ENCODE measurements around the gene STX10. TPM values are rescaled to one million over a fixed set of nuclear protein-coding genes. Genes with fewer than 3 reads are reported as not detected.

STX10 gene
- total and polyA plus RNA-seq, 12 donors = 16.0 to 182 (median 65.0) TPM

GRCh38 chr19:13097033-13097462 lies 53.1 kb downstream of the STX10 start:
- 35 to 46% (median 41%) methylated on average over 20 of the region's 20 CpGs for WGBS, 4 donors
- DNase-seq = no peak
- no peaks in the 10 kb centered on the region for H3K9me3 ChIP-seq (replicated peaks in 1 of 3)
- H3K4me1 ChIP-seq (replicated peaks in 1 of 2) = peaks cover 12 to 21% of the 10 kb centered on the region in 2 donors
- peak overlapping the region in 1 of 4 donors; percentile 48 for H3K4me3 ChIP-seq
- H3K27ac ChIP-seq = peak overlapping the region in 1 of 5 donors; percentile 93
- intact Hi-C loops (cut with DNase I) = no loop called here
- peaks cover 8% of the 10 kb centered on the region for H3K27me3 ChIP-seq
- no peaks in the 10 kb centered on the region for H3K36me3 ChIP-seq (replicated peaks in 1 of 2)
- no peak for TF ChIP-seq POLR2A (IDR thresholded peaks at IDR 0.05)

GRCh38 chr19:13095934-13096927 lies 53.9 kb downstream of the STX10 start:
- Histone ChIP-seq H3K4me1 (replicated peaks in 1 of 2) (peaks cover 12 to 21% of the 10 kb centered on the region in 2 donors), H3K27me3 (peaks cover 8% of the 10 kb centered on the region), H3K27ac (peak overlapping the region in 1 of 5 donors; percentile 5), H3K4me3 (no peak overlapping the region), H3K36me3 (replicated peaks in 1 of 2) (no peaks in the 10 kb centered on the region), H3K9me3 (replicated peaks in 1 of 3) (no peaks in the 10 kb centered on the region)
- WGBS, 4 donors = 46 to 53% (median 50%) methylated on average over 20 to 44 of the region's 44 CpGs
- intact Hi-C loops (cut with DNase I) = no loop called here
- TF ChIP-seq CTCF (IDR thresholded peaks at IDR 0.05) (peak in 1 of 6 experiments; percentile 22), POLR2A (IDR thresholded peaks at IDR 0.05) (no peak)
- DNase-seq = no peak

GRCh38 chr19:13095393-13095784 lies 54.8 kb downstream of the STX10 start:
- TF ChIP-seq POLR2A (IDR thresholded peaks at IDR 0.05) (no peak), CTCF (IDR thresholded peaks at IDR 0.05) (no peak)
- no peaks in the 10 kb centered on the region for H3K9me3 ChIP-seq (replicated peaks in 1 of 3)
- DNase-seq = no peak
- peaks cover 8% of the 10 kb centered on the region for H3K27me3 ChIP-seq
- intact Hi-C loops (cut with DNase I) = no loop called here
- peaks cover 12 to 22% of the 10 kb centered on the region in 2 donors for H3K4me1 ChIP-seq (replicated peaks in 1 of 2)
- H3K27ac ChIP-seq = no peak overlapping the region
- H3K4me3 ChIP-seq = no peak overlapping the region
- no peaks in the 10 kb centered on the region for H3K36me3 ChIP-seq (replicated peaks in 1 of 2)
- WGBS, 4 donors = 62 to 67% (median 65%) methylated on average over 18 to 25 of the region's 25 CpGs

- Histone ChIP-seq H3K27ac (no peak overlapping the region), H3K27me3 (peaks cover 8% of the 10 kb centered on the region), H3K4me3 (no peak overlapping the region), H3K9me3 (replicated peaks in 1 of 3) (no peaks in the 10 kb centered on the region), H3K4me1 (replicated peaks in 1 of 2) (peaks cover 12 to 21% of the 10 kb centered on the region in 2 donors), H3K36me3 (replicated peaks in 1 of 2) (no peaks in the 10 kb centered on the region)
- intact Hi-C loops (cut with DNase I) = loop anchor here in 1 of 2 donors (5.0 kb wide), 1 partner anchor 113 kb away; no protein-coding TSS in a partner anchor
- TF ChIP-seq CTCF (IDR thresholded peaks at IDR 0.05) (no peak), POLR2A (IDR thresholded peaks at IDR 0.05) (no peak)
- DNase-seq = no peak
- WGBS, 4 donors = 53 to 81% (median 62%) methylated on average over 12 to 16 of the region's 16 CpGs
Measured at GRCh38 chr19:13094771-13095392, 55.3 kb downstream of the STX10 start.

Measured in adrenal gland (tissue), 12 donors.